ENCODE data around the gene PCGF6.
"Not testable (repeated sequence)": the region's sequence is repeated elsewhere in the genome, so short reads cannot be mapped to it uniquely, and the experiment has no call there.

Gene PCGF6

DNA sequence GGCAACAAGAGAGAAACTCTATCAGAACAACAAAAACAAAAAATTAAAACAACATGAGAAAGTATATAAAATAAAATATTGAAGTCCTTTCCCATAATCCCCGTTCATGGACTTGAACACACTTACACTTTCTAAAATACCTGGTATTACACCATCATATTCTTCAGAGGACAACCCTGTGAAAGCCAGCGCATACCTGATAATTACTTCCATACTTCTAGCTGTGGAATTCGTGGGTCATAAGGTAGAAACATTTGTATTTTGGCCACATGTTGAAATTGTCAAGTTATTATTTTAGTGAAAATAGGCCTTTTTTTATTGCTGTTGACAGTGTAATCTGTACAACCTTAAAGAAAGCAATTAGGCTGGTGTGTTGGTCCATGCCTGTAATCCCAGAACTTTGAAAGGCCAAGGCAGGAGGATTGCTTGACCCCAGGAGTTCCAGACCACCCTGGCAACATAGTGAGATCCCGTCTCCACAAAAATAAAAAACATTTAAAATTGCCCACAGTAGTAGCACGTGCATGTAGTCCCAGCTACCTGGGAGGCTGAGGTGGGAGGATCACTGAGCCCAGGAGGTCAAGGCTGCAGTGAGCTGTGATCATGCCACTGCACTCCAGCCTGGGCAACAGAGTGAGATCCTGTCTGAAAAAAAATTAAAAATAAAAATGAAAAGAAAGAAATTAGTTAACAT is 5.1 kb upstream of the PCGF6 start:
- TF ChIP-seq POLR2A (IDR thresholded peaks at IDR 0.05; ENCODE audit: low read length): no peak
- TF ChIP-seq GATA1 (IDR thresholded peaks at IDR 0.05; ENCODE audit: low read depth, low read length): no peak
- DNase-seq: no peak

DNA sequence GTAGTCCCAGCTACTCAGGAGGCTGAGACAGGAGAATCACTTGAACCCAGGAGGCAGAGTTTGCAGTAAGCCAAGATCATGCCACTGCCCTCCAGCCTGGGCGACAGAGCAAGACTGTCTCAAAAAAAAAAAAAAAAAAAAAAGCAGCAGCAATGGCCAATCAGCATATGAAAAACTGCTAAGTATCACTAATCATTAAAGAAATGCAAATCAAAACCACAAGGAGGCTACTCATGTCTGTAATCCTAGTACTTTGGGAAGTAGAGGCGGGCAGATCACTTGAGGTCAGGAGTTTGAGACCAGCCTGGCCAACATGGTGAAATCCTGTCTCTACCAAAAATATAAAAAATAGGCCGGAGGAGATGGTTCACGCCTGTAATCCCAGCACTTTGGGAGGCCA is 3.6 kb upstream of the PCGF6 start:
- DNase-seq: not testable (repeated sequence)

DNA sequence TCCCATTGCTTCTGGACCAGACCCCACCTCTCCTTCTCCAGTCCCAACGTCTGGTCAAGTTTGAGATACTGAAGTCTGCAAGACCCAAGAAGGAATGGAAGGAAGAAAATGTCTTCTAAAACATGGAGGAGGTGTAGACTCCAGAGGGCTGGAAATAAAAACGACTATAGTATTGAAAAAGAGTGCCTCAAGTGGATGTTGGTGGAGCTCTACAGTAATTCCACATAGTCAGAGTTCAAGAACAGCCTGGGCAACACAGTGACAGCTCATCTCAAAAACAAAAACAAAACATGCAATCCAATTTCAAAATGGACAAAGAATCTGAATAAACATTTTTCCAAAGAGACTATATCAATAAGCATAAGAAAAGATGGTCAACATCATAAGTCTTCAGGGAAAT is 2.3 kb upstream of the PCGF6 start:
- peak in 1 of 2 experiments; percentile 9 for DNase-seq
- no peak for TF ChIP-seq GATA1 (IDR thresholded peaks at IDR 0.05; ENCODE audit: low read depth, low read length)
- no peak for TF ChIP-seq POLR2A (IDR thresholded peaks at IDR 0.05; ENCODE audit: low read length)

DNA sequence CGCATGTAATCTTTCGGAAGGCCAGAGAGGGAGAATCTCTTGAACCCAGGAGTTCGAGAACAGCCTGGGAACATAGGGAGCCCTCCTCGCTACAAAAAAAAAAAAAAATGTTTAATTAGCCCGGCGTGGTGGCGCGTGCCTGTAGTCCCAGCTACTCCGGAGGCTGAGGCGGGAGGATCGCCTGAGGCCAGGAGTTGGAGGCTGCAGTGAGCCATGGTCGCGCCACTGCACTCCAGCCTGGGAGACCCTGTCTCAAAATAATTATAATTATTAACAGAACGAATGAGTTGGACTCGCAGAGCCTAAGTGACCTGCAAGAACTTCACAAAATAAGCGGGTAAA is 794 bp downstream of the PCGF6 start:
- TF ChIP-seq POLR2A (IDR thresholded peaks at IDR 0.05; ENCODE audit: low read length) (no peak), GATA1 (IDR thresholded peaks at IDR 0.05; ENCODE audit: low read depth, low read length) (no peak)
- DNase-seq: peak in 1 of 2 experiments; percentile 54

DNA sequence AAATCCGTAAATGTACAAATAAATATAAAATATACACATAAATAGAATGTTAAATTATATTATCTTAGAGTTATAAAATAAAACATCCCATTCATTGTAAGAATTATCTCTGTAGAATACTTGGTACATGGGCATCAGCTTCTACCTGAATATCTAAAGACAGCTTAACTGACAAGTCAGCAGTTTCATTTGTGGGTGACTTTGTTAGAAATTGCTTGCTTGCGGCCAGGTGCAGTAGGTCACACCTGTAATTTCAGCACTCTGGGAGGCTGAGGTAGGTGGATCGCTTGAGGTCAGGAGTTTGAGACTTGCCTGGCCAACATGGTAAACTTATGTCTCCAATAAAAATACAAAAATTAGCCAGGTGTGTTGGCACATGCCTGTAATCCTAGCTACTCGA is 14.6 kb downstream of the PCGF6 start:
- no peak for DNase-seq
- no peak for TF ChIP-seq POLR2A (IDR thresholded peaks at IDR 0.05; ENCODE audit: low read length)
- TF ChIP-seq GATA1 (IDR thresholded peaks at IDR 0.05; ENCODE audit: low read depth, low read length): no peak

DNA sequence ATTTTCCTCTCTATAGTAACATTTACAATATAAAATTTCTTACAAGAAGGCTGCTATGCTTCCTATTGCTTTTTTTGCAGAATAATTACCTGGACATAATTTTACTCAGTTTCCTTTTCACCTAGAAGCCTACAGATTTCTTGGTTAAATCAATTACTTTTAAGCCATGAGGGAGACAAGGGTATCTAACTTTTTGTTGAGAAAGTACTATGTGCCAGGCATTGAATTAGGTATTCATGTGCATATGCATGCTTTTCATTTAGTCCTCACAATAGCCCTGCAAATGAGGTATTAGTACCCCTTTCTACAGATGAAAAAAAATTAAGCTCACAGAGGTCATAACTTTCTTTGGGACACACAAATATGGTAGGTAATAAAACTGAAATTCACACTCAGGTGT is 16.4 kb downstream of the PCGF6 start:
- no peak for DNase-seq
- TF ChIP-seq GATA1 (IDR thresholded peaks at IDR 0.05; ENCODE audit: low read depth, low read length): no peak
- TF ChIP-seq POLR2A (IDR thresholded peaks at IDR 0.05; ENCODE audit: low read length): no peak

DNA sequence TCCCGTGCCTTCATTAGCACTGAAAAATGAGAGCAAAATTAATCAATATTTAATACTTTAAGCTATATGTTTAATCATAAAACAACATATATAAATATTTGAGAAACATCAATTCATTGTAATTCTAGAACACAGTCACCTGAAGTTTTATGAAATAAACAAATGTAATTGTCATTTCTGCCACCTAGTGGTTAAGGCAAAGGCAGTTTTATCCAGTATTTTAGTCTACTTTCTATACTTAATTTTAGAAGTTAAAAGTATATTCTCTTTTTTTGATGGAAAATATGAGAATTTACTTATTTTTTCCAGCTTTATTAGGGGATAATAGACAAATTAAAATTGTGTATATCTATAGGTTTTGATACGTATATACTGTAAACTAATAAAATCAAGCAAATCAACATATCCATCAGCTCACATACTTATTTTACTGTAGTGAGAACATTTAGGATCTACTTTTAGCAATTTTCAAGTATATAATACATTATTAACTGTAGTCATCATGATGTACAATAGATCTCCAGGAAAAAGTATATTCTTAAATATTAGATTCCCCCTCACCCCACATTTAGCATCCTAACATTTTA is 16.9 kb downstream of the PCGF6 start:
- DNase-seq: peak; percentile 7 to 49
- TF ChIP-seq POLR2A (IDR thresholded peaks at IDR 0.05; ENCODE audit: low read length) (no peak), GATA1 (IDR thresholded peaks at IDR 0.05; ENCODE audit: low read depth, low read length) (no peak)

DNA sequence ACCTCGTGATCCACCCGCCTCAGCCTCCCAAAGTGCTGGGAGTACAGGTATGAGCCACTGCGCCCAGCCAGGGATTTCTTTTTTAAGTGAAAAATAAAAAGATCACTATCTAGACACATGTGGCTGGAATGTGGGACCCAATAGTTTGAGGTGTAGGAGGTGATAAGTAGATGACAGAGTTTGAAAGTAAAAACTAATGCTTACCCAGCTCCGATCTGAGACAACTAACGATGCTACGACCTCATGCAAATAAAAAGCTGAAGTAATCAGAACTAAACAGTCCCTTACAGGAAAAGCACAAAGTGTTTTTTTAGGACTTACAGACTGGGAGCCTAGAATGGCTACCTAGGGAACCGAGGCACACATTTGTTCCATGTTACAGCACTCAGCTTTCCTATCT is 23.0 kb downstream of the PCGF6 start:
- no peak for DNase-seq
- TF ChIP-seq GATA1 (IDR thresholded peaks at IDR 0.05; ENCODE audit: low read depth, low read length) (no peak), POLR2A (IDR thresholded peaks at IDR 0.05; ENCODE audit: low read length) (no peak)

DNA sequence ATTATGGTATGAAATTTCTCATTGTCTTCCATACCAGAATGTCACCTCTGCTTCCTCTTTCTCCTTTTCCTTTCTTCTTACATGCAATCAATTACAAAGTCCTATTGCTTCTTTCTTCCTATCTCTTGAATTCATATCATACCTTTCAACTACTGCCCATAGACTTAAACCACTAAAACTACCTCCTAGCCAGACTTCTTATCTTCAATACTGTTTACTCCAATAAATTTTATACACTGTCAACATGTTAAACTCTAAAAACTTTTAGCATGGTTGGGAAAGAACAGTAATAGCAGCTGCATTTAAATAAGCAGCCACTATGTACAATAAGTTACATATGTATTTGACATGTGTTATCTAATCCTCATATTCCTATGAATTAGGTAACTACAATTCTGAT is 34.9 kb downstream of the PCGF6 start:
- no peak for TF ChIP-seq GATA1 (IDR thresholded peaks at IDR 0.05; ENCODE audit: low read depth, low read length)
- TF ChIP-seq POLR2A (IDR thresholded peaks at IDR 0.05; ENCODE audit: low read length): no peak

DNA sequence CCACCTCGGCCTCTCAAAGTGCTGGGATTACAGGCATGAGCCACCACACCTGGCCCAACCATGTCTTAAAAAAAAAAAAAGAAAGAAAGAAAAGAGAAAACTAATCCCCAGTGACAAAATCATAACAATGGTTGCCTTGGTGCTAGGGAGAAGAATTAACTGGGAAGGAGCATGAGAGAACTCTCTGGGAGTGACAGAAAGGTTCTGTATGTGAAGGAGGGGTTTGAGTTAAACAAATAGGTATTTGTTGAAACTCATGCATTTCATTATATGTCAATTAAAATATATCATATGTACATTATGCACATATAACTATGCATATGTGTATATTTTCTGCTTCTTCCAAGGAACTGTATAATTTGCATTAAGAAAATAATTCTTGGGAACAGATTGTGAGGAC is 40.7 kb downstream of the PCGF6 start:
- no peak for DNase-seq
- TF ChIP-seq GATA1 (IDR thresholded peaks at IDR 0.05; ENCODE audit: low read depth, low read length): no peak
- TF ChIP-seq POLR2A (IDR thresholded peaks at IDR 0.05; ENCODE audit: low read length): no peak

More for the DNA sequence above, 34.9 kb downstream of the PCGF6 start:
- DNase-seq: no peak

DNA sequence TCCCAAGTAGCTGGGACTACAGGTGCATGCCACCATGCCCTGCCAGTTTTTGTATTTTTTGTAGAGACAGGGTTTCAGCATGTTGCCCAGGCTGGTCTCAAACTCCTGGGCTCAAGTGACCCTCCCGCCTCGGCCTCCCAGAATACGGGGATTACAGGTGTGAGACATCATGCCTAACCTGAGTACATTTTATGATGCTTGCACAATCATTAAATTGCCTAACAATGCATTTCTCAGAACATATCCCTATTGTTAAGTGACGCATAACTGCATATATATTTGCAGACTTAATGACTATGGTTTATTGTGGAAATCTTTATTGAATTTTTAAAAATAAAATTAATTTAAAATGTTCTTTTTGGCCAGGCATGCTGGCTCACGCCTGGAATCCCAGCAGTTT is 43.3 kb downstream of the PCGF6 start:
- DNase-seq: no peak
- no peak for TF ChIP-seq GATA1 (IDR thresholded peaks at IDR 0.05; ENCODE audit: low read depth, low read length)
- no peak for TF ChIP-seq POLR2A (IDR thresholded peaks at IDR 0.05; ENCODE audit: low read length)

DNA sequence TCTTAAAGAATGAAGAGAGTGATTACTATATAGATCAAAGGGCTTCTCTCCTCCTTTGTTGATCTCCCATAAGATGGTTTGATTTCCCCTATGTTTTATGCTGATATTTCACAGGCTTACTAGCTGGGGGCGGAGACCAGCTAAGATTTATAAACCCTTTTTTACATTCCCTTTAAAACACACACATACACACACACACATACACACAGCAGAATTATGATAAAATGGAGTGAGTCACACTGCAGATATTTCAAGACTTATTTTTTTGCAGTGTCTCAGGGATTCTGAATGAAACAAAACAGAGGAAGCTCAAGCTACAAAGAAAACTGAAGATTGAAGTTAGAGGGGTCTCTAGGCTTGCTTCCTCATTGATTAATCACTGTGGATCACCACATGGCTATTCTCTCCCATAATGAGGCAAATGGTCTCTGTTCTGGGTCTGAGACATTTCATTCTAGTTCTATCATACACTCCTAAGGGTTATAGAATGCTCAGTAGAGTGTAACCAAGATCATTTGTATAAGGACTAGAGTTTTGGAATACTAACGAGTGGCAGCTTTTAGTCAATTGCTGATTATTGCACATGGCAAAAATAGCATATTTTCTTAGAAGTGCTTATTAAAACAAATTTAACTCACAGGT is 55.4 kb downstream of the PCGF6 start:
- TF ChIP-seq GATA1 (IDR thresholded peaks at IDR 0.05; ENCODE audit: low read depth, low read length) (no peak), POLR2A (IDR thresholded peaks at IDR 0.05; ENCODE audit: low read length) (no peak)
- no peak for DNase-seq

DNA sequence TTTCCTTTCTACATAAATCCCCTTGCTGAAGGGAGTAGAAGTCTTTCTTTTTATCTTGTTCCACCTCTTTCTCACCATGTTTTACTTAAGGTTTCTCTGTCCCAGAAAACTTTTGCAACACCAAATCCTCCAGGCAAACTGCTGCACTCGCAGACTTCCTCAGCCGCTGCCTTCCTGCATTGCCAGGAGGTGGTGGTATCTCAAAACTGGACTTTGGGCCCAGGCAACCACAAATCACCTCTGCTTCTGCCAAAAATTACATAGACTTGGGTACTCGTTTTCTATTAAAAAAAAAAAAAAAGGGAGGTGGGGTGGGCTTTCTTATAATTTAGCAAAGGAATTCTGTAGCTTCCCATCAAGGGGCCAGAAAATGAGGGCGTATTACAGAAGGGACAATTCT is 59.4 kb downstream of the PCGF6 start:
- TF ChIP-seq POLR2A (IDR thresholded peaks at IDR 0.05; ENCODE audit: low read length): no peak
- no peak for TF ChIP-seq GATA1 (IDR thresholded peaks at IDR 0.05; ENCODE audit: low read depth, low read length)
- no peak for DNase-seq

DNA sequence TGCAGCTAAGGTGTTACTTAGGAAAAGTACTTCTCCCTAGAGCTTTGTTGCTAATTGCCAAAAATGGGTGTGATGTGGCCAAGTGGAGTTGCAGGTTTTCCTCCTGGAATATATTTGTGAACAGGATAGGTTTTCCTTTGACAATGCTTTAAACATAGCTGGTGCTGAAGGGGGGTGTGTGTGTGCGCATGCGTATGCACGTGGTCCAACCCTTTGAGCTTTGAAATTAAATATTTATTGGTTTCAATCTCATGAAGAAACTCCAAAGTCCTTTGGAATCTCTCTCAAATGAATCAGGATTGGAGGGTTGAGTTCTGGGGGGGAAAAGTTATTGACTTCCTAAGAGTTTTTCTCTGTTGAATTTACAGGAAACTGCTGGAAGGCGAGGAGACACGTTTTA is 62.9 kb downstream of the PCGF6 start:
- no peak for TF ChIP-seq POLR2A (IDR thresholded peaks at IDR 0.05; ENCODE audit: low read length)
- TF ChIP-seq GATA1 (IDR thresholded peaks at IDR 0.05; ENCODE audit: low read depth, low read length): no peak
- no peak for DNase-seq

DNA sequence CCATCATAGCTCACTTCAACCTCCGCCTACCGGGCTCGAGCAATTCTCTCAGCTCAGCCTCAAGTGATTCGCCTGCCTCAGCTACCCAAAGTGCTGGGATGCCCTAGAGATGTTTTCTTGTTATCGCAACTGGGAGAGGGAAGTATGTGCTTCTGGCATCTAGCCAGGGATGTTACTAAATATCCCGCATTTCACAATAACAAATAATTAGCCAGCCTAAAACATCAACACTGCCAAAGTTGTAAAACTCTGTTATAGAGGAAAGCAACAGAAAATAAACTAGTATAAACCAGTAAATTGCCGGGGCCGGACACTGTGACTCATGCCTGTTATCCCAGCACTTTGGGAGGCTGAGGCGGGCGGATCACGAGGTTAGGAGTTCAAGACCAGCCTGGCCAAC is 66.8 kb downstream of the PCGF6 start:
- TF ChIP-seq POLR2A (IDR thresholded peaks at IDR 0.05; ENCODE audit: low read length) (no peak), GATA1 (IDR thresholded peaks at IDR 0.05; ENCODE audit: low read depth, low read length) (no peak)
- DNase-seq: no peak
